Activated CD8-positive, alpha-beta memory T cell treated with anti-CD3 and anti-CD28 coated beads, Interleukin-2, amount 50 U/mL, for 24 hours (primary cell): Measurements from ENCODE around the gene CCDC150.
"Not testable (repeated sequence)": the region's sequence is repeated elsewhere in the genome, so short reads cannot be mapped to it uniquely, and the experiment has no call there.

Experiments
- DNase-seq: peaks from one replicate; pipeline ENCODE4 v3.0.0-alpha.2; 2020; ENCODE audit errors: extremely low read depth

The CCDC150 gene

GRCh38 chr2:196635156-196635555 lies 4.4 kb upstream of the CCDC150 start:
- DNase-seq, result no peak

GRCh38 chr2:196638765-196639164 lies 750 bp upstream of the CCDC150 start:
- no peak for DNase-seq

GRCh38 chr2:196640031-196640548 lies 575 bp downstream of the CCDC150 start:
- no peak for DNase-seq

GRCh38 chr2:196649202-196649601 lies 9.7 kb downstream of the CCDC150 start:
- no peak for DNase-seq

- no peak for DNase-seq
These were observed 12.0 kb downstream of the CCDC150 start for GRCh38 chr2:196651387-196652094.

- no peak for DNase-seq
These were observed 13.4 kb downstream of the CCDC150 start for GRCh38 chr2:196652869-196653268.

- no peak for DNase-seq
These were observed 14.3 kb downstream of the CCDC150 start for GRCh38 chr2:196653843-196654242.

- DNase-seq, result no peak
These were observed 16.2 kb downstream of the CCDC150 start for GRCh38 chr2:196655761-196656160.

- DNase-seq, result no peak
These were observed 17.8 kb downstream of the CCDC150 start for GRCh38 chr2:196657333-196657732.

- no peak for DNase-seq
These were observed 20.3 kb downstream of the CCDC150 start for GRCh38 chr2:196659844-196660243.

- DNase-seq, result no peak
These were observed 20.7 kb downstream of the CCDC150 start for GRCh38 chr2:196660244-196660643.

- no peak for DNase-seq
These were observed 30.8 kb downstream of the CCDC150 start for GRCh38 chr2:196670342-196670741.

GRCh38 chr2:196675963-196676362 lies 36.4 kb downstream of the CCDC150 start:
- no peak for DNase-seq

- DNase-seq, result no peak
These were observed 37.9 kb downstream of the CCDC150 start for GRCh38 chr2:196677404-196677803.

GRCh38 chr2:196679368-196679767 lies 39.9 kb downstream of the CCDC150 start:
- no peak for DNase-seq

GRCh38 chr2:196681510-196681909 lies 42.0 kb downstream of the CCDC150 start:
- no peak for DNase-seq

GRCh38 chr2:196685792-196686191 lies 46.3 kb downstream of the CCDC150 start:
- DNase-seq, result no peak

GRCh38 chr2:196686737-196687136 lies 47.2 kb downstream of the CCDC150 start:
- DNase-seq, result not testable (repeated sequence)

- DNase-seq, result no peak
These were observed 57.0 kb downstream of the CCDC150 start for GRCh38 chr2:196696423-196697079.

- no peak for DNase-seq
These were observed 58.3 kb downstream of the CCDC150 start for GRCh38 chr2:196697825-196698224.

- DNase-seq, result no peak
These were observed 63.1 kb downstream of the CCDC150 start for GRCh38 chr2:196702641-196703040.

GRCh38 chr2:196703695-196704094 lies 64.2 kb downstream of the CCDC150 start:
- no peak for DNase-seq

GRCh38 chr2:196710056-196710455 lies 70.5 kb downstream of the CCDC150 start:
- not testable (repeated sequence) for DNase-seq
